Large intestine (tissue), 3 donors: ENCODE measurements around the gene MAD1L1. TPM values are rescaled to one million over a fixed set of nuclear protein-coding genes. Genes with fewer than 3 reads are reported as not detected.

ENCODE experiments used
- DNase-seq, 2 donors: peaks; one replicate each; pipeline versions ENCODE4 v3.0.0 to v3.0.0-alpha.2; 2013
- H3K27ac ChIP-seq: one replicate; pipeline ENCODE4 v1.5.1; 2013; ENCODE audit warnings: low read length
- H3K27me3 ChIP-seq: 2 replicates; pipeline ENCODE4 v1.6.1; 2013; ENCODE audit warnings: low read length; ENCODE audit not compliant: control insufficient read depth, insufficient read depth
- H3K36me3 ChIP-seq: 2 replicates; pipeline ENCODE4 v1.6.1; 2013; ENCODE audit warnings: low read length; ENCODE audit not compliant: control insufficient read depth, insufficient read depth
- H3K4me1 ChIP-seq: one replicate; pipeline ENCODE4 v1.6.1; 2013; ENCODE audit warnings: low read length; ENCODE audit not compliant: control insufficient read depth, insufficient read depth
- H3K4me3 ChIP-seq: one replicate; pipeline ENCODE4 v1.5.1; 2013; ENCODE audit warnings: low read length
- H3K9me3 ChIP-seq: one replicate; pipeline ENCODE4 v1.6.1; 2013; ENCODE audit warnings: mild to moderate bottlenecking, low read depth, low read length, moderate library complexity; ENCODE audit not compliant: control insufficient read depth
- WGBS: methylation state at CpG from one replicate; pipeline ENCODE4 v1.1.5; 2013; ENCODE audit warnings: low lambda C conversion rate; ENCODE audit not compliant: insufficient coverage; 5-methylcytosine and 5-hydroxymethylcytosine counted together
- polyA plus RNA-seq: library from polyadenylated mRNA; unstranded; fragments of 120-200 nt; gene quantifications from one replicate; pipeline ENCODE4 v1.2.1, GENCODE V29; 2013

The MAD1L1 gene
- polyA plus RNA-seq, 1 donor = 15.1 TPM

DNA sequence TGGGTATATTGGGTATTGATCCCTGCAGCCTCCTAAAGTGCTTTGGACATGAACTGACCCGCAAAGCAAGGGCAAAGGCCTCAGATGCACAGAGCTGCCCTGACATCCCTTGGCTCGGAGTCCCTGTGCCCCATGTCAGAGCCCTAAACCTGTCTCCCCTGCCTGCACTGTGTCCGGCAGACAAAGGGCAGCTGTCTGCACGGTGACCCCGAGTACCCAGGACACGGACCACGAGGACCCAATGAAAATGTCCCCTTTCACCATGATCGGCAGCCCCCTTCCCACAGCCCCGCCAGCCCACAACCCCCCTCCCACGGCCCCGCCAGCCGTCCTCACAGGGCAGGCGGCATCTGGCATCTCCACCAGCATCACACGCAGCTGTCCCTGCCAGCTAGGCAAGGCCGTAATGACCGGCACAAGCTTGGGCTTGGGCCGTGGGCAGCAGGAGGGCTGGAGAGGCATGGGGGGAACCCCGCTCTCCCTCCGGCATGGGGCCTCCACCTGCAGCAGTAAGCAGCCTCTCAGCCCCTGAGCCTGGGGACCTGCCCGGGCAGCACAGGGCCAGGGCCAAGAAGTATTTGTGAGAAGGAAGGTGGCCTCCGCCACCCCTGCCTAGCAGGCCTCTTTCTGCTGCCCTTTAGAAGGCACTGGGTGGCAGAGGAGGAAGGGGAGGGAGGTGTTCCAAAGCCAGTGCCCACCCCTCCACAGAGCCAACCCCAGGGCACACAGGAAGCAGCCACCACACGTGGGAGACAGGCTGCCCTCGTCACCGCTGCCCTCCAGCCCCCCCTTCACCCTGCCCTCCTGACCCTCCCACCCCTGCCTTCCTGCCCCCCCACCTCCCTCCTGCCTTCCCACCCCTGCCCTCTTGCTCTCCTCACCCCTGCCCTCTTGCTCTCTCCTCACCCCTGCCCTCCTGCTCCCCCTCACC is 19.4 kb upstream of the MAD1L1 start:
- no peak for DNase-seq
- no CpG with 5 or more reads among the region's 24 CpGs for WGBS
- Histone ChIP-seq H3K27me3 (no peaks in the 10 kb centered on the region), H3K27ac (no peak overlapping the region), H3K36me3 (peaks cover 52% of the 10 kb centered on the region), H3K4me1 (peaks cover 3% of the 10 kb centered on the region), H3K4me3 (no peak overlapping the region), H3K9me3 (no peaks in the 10 kb centered on the region)

DNA sequence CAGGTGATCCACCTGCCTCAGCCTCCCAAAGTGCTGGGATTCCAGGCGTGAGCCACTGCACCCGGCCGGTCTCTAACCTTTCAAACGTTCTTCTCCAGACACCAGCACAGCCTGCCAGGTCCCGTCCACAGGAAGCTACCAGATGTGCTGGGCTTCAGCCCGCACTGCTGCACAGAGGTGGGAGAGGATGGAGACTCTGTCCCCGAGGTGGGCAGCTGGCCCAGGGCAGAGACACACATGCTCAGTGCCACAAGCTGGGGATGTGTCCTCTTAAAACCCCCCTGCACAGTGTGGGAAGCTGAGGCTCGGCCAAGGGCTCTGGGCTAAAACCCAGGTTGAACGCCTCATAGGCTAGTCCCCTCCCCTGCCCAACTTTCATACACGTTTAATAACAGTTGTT is 18.6 kb upstream of the MAD1L1 start:
- Histone ChIP-seq H3K27ac (no peak overlapping the region), H3K4me1 (peaks cover 3% of the 10 kb centered on the region), H3K27me3 (no peaks in the 10 kb centered on the region), H3K9me3 (no peaks in the 10 kb centered on the region), H3K4me3 (no peak overlapping the region), H3K36me3 (peaks cover 45% of the 10 kb centered on the region)
- DNase-seq = no peak
- WGBS = no CpG with 5 or more reads among the region's 10 CpGs

DNA sequence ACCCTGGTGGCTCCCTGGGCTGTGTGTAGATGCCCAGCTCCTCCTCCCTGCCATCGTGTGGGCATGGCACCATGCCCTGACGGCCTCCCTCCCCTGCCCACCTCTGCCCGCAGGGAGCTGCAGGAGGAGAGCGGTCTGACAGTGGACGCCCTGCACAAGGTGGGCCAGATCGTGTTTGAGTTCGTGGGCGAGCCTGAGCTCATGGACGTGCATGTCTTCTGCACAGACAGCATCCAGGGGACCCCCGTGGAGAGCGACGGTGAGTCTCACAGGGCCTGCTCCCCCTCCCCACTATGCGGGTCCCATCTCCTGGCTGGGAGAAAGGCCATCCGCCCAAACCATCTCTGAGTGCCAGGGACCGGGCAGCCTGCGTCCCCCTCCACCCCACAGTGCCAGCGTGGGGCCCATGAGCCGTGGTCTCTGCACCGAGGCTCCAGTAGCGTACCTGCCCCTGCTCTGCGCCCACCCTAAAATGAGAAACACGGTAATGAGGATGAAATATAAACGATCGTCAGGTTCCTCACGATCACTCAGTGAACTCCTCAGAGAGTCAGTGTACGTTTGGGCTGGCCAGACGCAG is 17.1 kb upstream of the MAD1L1 start:
- H3K36me3 ChIP-seq = peaks cover 31% of the 10 kb centered on the region
- H3K4me1 ChIP-seq = peaks cover 3% of the 10 kb centered on the region
- H3K27me3 ChIP-seq = no peaks in the 10 kb centered on the region
- H3K27ac ChIP-seq = no peak overlapping the region
- no peaks in the 10 kb centered on the region for H3K9me3 ChIP-seq
- no peak overlapping the region for H3K4me3 ChIP-seq
- no peak for DNase-seq
- no CpG with 5 or more reads among the region's 27 CpGs for WGBS

DNA sequence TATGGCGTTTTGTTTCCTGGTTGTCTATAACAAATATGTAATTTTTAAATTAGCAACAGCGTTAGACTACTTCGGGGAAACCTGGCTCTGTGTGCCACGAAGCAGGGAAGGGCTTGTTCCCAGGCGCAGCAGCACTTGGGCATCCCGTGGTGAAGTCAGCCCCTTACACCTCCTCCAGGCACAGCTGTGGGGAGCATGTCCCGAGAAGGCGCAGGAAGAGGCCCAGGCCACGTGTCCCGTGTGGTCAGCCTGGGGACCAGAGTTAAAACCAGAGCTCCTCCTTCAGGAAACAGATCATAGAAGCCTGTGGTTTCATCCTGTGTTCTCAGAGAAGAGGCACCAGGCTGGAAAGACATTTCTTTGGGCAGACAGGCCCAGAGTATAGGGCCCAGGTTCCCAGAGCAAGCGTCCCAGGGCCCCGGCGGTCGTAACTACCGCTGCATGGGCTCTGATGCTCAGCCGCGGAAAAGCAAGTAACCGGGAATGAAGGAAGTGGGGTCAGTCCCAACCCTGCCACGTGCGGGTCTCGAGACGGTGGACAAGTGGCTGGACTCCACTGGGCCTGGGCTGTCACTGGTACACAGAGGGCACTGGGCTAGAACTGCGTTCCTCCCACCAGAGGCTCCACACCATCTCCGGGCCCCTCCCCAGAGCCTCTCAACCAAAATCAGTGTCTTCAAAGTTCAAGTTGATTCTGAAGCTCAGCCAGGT is 16.4 kb upstream of the MAD1L1 start:
- Histone ChIP-seq H3K36me3 (peaks cover 24% of the 10 kb centered on the region), H3K4me1 (peaks cover 7% of the 10 kb centered on the region), H3K27me3 (no peaks in the 10 kb centered on the region), H3K4me3 (no peak overlapping the region), H3K9me3 (no peaks in the 10 kb centered on the region), H3K27ac (peak overlapping the region; percentile 29)
- 80% methylated on average over 1 of the region's 24 CpGs for WGBS
- peak in 1 of 2 donors; percentile 32 for DNase-seq

DNA sequence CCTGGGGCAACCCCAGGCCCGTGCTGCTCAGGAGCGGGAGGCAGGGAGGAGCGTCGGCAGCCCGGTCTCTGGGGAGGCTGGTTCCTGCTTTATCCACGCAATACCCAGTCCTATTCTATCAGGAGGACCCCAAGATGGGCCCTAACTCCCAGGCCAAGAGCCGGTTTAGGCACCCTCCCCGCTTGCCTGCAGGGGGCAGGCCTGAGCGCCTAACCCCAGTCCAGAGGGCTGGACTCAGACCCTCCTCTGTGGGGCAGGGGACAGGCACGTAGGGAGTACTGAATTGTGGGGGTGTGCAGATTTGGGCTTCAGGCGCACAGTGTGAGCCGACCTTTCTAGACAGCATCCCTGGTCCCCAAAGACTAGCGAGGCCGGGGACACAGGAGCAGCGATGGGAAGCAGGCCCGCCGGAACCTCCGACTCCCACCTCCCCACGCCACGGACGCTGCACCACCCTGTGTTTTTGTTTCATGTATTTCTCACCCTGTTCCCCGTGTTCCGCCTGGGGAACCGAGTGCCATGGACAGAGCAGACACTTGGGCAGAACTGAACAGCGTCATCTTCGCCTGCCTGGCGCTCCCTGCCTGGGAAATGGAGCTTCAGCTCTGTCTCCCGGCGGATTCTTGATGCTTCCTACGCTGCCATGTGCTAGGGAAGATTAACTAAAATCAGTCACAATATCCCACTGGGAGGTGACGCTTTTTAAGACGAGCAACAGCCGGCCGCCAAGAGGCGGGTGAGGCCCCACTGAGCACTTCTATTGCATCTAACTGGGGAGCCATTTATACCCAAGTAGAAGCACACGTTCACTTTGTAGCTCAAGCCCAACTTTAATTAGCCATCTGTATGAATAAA is 14.6 kb upstream of the MAD1L1 start:
- Histone ChIP-seq H3K27me3 (no peaks in the 10 kb centered on the region), H3K36me3 (peaks cover 13% of the 10 kb centered on the region), H3K4me1 (peaks cover 25% of the 10 kb centered on the region), H3K9me3 (no peaks in the 10 kb centered on the region), H3K4me3 (no peak overlapping the region), H3K27ac (no peak overlapping the region)
- DNase-seq = no peak
- WGBS = no CpG with 5 or more reads among the region's 36 CpGs

DNA sequence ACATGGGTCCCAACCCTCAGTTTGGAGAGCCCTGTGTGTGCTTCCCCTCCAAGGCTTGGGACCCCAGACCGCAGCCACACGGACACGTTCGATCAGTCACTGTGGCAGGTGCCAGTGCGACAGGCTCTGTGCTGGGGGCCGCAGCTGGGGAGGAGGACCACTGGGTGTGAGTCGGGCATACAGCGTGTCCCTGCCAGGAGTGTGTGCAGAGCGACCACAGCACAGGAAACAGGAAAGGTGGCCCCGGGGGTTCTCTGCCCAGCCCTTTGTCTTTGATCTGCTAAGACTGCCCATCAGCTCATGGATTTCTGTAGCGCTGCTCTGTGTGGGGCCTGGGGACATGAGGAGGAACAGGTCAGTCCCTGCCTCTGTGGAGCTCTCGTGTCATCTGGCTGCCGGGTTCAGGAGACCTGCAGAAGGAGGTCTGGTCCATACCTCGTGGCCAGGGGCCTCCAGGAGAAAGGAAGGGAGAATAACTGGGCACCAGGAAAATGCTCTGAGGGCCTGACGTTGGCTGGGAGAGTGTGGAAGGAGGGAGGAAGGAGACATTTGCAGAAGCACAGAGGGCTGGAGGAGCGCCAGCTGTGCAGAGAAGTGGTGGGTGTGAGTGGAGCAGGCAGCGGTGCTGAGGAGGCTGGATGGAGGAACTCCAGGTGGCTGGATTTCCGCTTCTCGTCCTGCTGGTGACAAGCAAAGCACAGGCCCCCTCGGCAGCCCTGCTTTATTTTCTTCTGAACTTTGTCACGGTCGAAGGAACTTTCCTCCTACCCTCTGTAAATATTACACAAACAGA is 13.3 kb upstream of the MAD1L1 start:
- Histone ChIP-seq H3K36me3 (peaks cover 7% of the 10 kb centered on the region), H3K27me3 (no peaks in the 10 kb centered on the region), H3K9me3 (no peaks in the 10 kb centered on the region), H3K4me3 (no peak overlapping the region), H3K4me1 (peaks cover 25% of the 10 kb centered on the region), H3K27ac (no peak overlapping the region)
- 100% methylated on average over 1 of the region's 22 CpGs for WGBS
- DNase-seq = no peak

DNA sequence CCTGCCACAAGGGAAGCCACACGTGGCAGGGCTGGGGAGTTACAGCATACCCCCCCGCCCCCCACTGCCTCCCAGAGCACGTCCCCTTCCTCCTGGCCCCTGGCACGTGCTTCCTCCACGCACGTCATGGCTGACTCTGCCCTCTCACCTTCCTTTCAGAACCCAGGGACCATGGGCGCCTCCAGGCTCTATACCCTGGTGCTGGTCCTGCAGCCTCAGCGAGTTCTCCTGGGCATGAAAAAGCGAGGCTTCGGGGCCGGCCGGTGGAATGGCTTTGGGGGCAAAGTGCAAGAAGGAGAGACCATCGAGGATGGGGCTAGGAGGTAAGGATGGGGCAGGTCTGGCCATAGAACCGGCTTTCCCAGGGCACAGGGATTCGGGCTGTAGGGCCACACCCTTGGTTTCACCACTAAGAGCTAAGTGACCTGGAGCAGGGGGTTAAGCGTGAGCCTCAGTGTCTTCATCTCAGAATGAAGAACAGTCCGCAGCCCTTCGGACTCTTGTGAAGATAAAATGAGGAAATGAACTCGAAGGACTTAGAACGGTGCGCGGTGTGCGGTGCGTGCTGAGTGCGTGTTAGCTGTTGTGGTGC is 11.8 kb upstream of the MAD1L1 start:
- peaks cover 23% of the 10 kb centered on the region for H3K4me1 ChIP-seq
- no peaks in the 10 kb centered on the region for H3K27me3 ChIP-seq
- H3K9me3 ChIP-seq = no peaks in the 10 kb centered on the region
- H3K4me3 ChIP-seq = no peak overlapping the region
- peak; percentile 51 to 76 for DNase-seq
- peaks cover under 1% of the 10 kb centered on the region for H3K36me3 ChIP-seq
- WGBS = 60% methylated on average over 1 of the region's 25 CpGs
- H3K27ac ChIP-seq = no peak overlapping the region

DNA sequence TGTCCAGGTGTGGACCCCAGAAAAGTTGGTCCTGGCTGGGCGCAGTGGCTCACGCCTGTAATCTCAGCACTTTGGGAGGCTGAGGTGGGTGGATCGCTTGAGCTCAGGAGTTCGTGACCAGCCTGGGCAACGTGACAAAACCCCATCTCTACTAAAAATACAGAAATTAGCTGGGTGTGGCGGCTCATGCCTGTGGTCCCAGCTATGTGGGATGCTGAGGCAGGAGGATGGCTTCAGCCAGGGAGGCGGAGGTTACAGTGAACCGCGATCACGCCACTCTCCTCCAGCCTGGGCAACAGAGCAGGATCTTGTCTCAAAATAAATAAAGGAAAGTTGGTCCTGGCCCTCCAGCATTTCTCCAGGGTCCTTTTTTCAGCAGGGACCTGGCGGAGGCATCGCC is 10.7 kb upstream of the MAD1L1 start:
- Histone ChIP-seq H3K4me3 (no peak overlapping the region), H3K36me3 (peaks cover 7% of the 10 kb centered on the region), H3K27ac (no peak overlapping the region), H3K27me3 (no peaks in the 10 kb centered on the region), H3K4me1 (peaks cover 22% of the 10 kb centered on the region), H3K9me3 (no peaks in the 10 kb centered on the region)
- no CpG with 5 or more reads among the region's 12 CpGs for WGBS
- DNase-seq = no peak
